ENCODE data around the gene ZBTB42.

Gene ZBTB42

DNA sequence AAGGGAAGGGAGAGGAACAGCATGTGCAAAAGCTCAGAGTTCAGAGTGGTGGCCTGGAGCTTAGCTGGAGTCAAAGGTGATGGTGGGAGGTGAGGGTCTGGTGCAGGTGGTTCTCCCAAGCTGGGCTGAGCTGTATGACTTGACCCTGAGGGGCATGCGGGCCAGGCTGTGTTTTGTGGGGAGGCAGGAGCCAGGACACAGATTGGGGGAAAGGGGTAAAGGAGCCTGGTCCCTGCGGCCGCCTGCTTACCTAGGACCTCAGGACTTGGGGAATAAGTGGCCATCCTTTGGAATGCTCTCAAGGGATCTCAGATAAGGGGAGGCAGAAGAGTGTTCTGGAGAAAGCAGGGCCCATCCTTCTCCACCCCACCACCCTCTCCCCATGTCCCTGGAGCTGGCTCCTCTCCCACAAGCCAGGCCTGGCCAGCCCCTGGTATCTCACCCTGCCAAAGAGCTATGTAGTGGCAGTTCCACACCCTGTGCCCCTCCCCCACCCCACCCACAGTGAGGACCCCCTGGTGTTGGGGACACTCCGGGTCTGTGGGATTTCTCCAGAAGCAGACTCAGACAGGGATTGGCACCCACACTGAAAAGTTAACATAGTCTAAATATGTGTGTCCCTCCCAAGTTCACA, 44.2 kb downstream of the ZBTB42 start:
- no peak for DNase-seq

DNA sequence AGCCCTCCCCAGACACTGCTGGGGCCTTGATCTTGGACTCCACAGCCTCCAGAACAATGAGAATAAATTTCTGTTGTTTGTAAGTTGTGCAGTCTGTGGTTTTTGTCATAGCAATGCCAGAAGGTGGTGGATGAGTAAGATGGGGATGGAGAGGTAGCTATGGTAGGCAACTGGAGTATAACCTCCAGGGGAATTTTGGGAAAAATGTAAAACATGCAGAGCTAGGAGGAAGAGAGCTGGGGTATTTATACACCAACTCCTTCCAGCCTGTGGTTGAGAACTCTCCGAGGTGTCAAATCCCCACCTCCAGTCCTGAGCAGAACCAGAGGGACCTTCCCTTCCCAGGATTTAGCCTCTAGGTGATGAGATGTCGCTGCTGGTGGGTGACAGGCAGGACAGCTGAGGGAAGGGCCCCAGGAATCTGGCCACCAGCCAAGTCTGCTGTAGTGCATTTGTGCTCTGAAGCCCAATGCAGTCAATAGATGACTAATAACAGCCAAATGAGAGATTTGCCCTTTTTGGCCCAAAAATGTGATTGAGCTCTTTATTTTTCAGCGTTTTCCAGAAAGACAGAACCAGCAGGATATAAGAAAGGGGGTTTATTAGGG, 45.0 kb downstream of the ZBTB42 start:
- no peak for DNase-seq

DNA sequence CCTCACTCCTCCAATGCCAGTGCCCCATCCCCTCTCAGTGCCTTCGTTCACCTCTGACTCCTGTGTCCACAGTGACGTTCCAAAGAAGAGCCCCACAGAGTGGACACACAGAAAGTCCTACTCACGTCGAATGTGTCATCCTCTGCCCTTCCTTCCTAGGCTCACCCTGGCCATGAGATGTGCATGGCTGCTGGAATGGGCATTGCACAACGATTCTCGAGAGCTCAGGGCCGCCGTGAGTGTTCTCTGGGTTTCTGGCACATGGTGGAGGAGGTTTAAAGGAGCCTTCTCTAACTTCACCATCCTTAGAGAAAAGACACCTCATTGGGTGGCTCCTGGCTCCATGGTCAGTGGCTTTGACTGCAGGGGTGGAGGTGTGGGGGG, 51.4 kb downstream of the ZBTB42 start:
- no peak for DNase-seq
